K562 treated with DMSO at 1 percent for 4 hours (cell line): ENCODE results near the gene TMX4. TPM values are rescaled to one million over a fixed set of nuclear protein-coding genes. Genes with fewer than 3 reads are reported as not detected.

Experiments
- total RNA-seq: library from RNA; unstranded; fragments of 300-600 nt; gene quantifications from 2 replicates; pipeline ENCODE4 v1.2.3, GENCODE V29; 2022; ENCODE audit not compliant: insufficient read depth

TMX4 gene
- total RNA-seq: 8.7 and 9.1 TPM in 2 replicates

GRCh38 chr20:8019246-8019997 lies at the start of gene TMX4:
TSS of gene TMX4 (minus strand) at chr20:8019761. CDS start at chr20:8019613, 148 bp downstream.

GRCh38 chr20:7940341-7940740 lies 79.2 kb downstream of the TMX4 start, which contains the start of gene HAO1:
TSS of gene HAO1 (minus strand) at chr20:7940458. CDS start at chr20:7940422, 36 bp downstream.

Other genes starting within 250 kb of the TMX4 start
- not detected in 2 replicates for gene HAO1, start 79.3 kb downstream of the TMX4 start, total RNA-seq
- 0.97 and 2.3 TPM in 2 replicates for gene PLCB1, start 112.5 kb upstream of the TMX4 start, total RNA-seq